ENCODE data around the gene PAK1.
"Not testable (repeated sequence)": the region's sequence is repeated elsewhere in the genome, so short reads cannot be mapped to it uniquely, and the experiment has no call there.

Gene PAK1

DNA sequence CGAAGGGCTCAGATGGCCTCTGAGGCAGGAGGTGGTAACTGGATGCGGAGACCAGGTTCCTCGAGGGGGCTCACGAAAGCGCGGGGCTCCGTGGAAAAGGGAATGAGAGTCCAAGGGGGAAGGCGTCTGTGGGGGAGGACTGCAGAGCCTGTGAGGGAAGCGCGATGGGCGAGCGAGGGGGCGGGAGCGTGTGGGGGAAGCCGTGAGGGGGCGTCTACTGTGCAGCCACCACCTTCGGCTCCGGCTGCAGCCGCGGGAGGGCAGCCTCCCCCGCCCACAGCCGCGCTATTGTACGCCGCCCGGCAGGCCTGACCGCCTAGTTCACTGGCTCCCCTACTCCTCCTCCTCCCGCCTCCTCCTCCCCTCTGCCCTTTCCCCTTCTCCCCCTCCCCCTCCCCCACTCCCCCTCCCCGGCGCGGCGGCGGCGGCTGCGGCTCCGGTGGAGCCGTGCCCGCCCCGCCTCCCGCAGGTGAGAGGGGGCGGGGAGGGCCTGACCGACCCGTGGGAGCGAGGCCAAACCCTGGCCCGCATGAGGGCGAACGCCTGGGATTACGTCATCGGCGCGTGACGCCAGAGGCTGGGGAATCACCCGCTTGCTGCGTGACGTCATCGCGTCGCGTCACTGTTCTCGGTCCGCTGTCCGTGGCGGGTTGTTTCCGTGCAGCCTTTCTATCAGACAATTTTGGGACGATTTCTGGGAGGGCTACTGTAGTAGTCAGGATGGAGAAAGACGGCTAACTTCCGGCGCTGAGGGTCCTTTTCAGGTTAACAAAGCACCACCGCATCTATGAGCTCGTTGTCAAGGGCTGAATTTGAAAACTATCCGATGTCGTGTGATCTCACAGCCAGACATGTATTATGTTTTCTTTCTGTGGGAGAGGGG is at the start of gene PAK1:
TSS of gene PAK1 (minus strand) at position 294 of the 883 bp plus-strand sequence. CDS start 81,574 bp downstream, outside the sequence.
- peak; percentile 88 for DNase-seq

- no peak for DNase-seq
Measured at GRCh38 chr11:77522215-77522614, 48.3 kb upstream of the PAK1 start.

- DNase-seq: peak; percentile 6
Measured at GRCh38 chr11:77519847-77520246, 46.0 kb upstream of the PAK1 start.

DNA sequence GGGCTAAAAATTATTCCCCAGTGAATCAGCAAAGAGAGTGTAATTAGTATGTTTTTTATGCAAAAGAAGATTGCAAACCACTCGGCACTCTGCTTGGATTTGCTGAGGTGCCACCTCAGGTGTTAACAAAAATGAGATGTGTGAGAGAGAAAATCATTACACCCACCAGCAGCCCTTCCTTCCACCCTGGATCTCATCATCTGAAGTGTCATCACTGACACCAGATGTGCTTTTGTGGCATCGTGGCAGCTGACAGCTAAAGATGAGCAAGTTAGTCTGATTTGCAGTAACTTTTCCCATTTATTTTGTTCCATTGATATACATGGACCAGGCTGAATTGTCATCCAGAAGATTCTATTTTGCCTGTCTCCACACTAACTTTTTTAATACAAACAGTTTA is 44.6 kb upstream of the PAK1 start:
- no peak for DNase-seq

DNA sequence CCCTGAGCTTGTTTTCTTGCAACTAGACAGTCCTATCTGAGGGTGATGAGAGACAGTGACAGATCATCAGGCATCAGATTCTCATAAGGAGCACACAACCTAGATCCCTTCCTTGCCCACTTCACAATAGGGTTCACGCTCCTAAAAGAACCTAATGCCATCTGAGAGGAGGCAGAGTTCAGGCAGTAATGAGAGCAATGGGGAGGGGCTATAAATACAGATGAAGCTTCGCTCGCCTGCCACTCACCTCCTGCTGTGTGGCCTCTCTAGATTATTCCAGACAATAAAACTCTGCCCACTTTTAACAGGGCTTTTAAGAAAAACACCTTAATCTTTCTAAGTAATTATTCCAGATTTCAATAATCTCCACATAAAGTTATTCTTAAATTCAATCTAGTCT is 43.9 kb upstream of the PAK1 start:
- no peak for DNase-seq

- DNase-seq: no peak
Measured at GRCh38 chr11:77517226-77517625, 43.3 kb upstream of the PAK1 start.

DNA sequence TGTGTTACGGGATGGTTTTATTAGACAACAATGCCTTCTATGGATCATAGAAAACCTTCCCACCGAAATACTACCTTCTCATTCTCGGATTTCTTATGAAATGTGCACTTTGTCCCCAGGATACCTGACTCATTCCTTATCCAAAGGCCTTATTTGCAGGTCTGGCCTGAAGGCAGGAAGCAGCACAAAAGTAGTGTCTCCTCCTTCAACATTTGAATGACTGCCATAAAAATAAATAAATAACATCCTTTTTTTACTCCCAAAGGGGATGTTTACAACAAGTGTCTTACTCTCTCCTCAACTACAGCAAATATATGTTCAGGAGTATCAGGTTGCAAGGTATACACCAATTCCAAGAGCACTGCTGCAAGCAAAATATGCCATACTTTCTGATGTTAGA is 41.6 kb upstream of the PAK1 start:
- DNase-seq: no peak

- no peak for DNase-seq
Measured at GRCh38 chr11:77515063-77515462, 41.2 kb upstream of the PAK1 start.

DNA sequence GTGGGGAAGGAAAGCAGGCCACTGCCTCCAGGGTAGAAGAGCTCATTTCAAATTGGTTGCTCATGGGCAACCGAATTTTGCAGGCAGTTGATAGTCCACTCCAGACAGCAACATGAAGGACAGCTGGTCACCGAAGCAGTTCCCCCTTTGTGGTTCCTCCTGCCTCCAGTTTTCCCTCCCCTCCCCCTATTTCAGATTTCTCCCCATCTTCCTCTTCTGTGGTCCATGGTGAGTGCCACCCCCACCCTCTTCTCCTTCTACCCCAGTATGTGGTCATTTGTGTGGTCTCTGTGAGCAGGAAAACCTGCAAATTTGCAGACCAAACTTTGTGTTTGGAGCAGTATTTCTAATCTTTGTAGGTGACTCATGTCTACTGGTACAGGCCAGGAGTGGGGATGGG is 38.2 kb upstream of the PAK1 start:
- peak; percentile 27 for DNase-seq

DNA sequence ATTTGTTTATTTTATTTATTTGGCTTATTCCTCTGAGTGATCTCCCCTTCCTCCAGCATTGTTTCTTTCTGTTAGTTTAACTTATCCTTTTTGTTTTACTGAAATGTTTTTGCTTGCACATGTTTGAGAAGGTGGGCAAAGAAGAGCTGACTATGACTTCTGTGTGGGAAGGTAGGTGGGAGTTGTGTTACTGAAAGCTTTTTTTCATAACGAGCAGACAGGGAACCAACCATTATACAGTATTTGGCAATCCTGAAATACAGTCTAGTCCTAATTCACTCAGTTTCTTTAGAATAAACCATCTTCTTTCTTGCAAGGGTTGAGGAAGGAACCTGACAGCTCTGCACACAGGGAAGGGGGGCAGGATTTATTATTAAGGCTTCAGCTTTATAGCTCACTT is 37.0 kb upstream of the PAK1 start:
- DNase-seq: no peak

DNA sequence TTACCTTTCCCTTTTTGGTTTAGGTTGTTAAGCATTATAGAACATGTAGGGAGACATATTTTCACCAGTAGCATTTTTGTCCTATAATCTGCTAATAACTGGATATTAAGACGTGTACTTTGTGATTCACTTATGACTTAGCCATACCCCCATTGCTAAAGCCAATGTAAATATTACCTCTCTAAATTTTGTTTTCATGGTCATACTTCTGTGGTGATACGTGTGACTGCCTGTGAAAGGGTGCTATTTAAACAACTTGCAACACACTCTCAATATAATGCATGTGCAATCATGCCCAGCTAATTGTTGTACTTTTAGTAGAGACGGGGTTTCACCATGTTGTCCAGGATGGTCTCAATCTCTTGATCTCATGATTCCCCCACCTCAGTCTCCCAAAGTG is 36.2 kb upstream of the PAK1 start:
- no peak for DNase-seq

DNA sequence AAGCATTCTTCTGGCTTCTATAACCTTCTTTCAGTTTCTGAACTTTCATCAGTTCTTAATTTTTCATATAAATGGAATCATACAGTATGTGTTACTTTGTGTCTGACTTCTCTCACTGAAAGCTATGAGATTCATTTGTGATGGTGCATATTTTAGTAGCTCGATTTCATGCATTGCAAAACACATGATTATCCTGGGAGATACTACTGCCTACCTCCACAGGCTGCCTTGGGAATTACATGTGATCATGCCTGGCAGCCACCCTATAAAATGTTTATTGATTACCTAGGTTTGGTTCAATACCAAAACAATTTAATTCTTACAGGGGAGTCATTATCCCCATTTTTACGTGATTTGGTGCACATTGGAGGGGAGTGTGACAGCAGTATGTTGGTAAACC is 34.1 kb upstream of the PAK1 start:
- DNase-seq: no peak

DNA sequence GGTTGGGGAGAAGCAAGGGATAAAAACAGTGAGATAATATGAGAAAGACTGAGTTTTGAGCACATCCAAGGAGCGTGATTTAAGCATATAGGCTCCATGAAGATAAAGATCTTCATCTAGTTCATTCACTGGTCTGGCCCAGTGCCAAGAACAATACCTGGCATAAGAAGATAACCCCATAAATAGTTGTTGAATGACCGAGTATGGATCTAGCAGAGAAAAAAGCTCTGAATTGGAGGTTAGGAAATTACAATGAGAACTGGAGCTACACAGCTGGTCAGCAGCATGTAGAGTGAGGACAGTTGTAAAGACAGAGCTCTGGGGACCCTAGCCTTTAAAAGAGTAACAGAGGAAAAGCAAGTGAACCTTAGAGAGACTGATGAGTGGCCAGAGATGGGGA is 33.0 kb upstream of the PAK1 start:
- peak; percentile 12 for DNase-seq

GRCh38 chr11:77505956-77506355 is 32.1 kb upstream of the PAK1 start:
- no peak for DNase-seq

DNA sequence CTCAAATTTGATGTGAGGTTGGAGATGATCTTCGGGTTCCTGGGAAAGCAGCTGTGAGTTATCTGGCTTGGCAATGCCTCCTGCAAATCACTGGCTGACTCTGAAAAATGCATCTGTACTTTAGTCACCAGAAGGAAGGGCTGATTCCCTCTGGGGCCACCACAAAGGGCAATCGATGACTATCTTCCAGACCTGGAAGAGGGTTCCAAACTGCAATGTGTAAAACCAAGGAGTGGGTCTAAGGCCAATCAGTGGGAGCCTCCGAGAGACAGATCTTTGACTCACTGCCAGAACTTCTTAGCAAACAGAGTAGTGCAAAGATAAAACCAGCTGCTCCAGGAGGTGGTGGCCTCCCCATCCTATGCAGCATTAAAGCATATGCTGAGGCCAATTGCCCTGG is 29.1 kb upstream of the PAK1 start:
- peak; percentile 82 for DNase-seq

- DNase-seq: no peak
Measured at GRCh38 chr11:77502346-77502905, 28.5 kb upstream of the PAK1 start.

DNA sequence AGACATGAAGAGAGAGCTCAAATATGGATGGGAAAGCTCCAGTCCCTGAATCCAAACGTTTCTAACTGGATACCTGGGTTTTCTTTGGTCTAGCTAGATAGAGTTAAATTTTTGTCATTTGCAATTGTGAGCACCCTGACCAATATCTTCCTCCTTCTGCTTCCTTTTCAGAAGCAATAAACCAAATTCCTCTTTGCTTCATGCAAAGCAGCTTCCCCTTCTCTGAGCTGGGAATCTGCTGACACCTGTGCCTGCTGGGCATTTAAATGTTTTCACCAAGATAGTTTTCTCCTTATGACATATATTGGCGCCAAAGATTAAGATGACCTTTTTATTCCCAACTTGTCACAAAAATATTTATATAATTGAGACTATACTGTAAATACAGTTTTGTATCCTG is 27.9 kb upstream of the PAK1 start:
- DNase-seq: peak; percentile 5

GRCh38 chr11:77497368-77497767 is 23.5 kb upstream of the PAK1 start:
- no peak for DNase-seq

- DNase-seq: no peak
Measured at GRCh38 chr11:77495526-77495925, 21.6 kb upstream of the PAK1 start.

GRCh38 chr11:77490035-77490434 is 16.1 kb upstream of the PAK1 start:
- not testable (repeated sequence) for DNase-seq

- DNase-seq: no peak
Measured at GRCh38 chr11:77487790-77488189, 13.9 kb upstream of the PAK1 start.

- no peak for DNase-seq
Measured at GRCh38 chr11:77479746-77480352, 6.0 kb upstream of the PAK1 start.

- DNase-seq: no peak
Measured at GRCh38 chr11:77475206-77475605, 1.3 kb upstream of the PAK1 start.

DNA sequence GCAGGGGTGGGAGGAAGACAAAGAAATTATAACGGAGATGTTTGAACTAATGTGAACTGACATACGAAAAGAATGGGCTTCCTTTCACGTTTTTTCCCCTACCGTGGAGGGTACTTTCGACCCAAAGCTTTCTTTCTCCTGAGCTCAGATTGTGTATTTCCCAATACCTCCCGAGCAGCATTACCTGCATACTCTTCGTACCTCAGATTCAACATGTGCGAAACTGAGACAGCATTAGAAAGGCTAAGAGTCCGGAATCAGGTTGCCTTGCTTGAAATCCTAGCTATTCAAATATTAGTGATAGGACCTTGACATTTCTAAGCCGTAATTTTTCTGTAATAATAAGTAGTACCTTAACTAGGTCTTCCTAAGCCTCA is 778 bp upstream of the PAK1 start:
- DNase-seq: no peak
